ENCODE data around the gene GJA3. TPM values are rescaled to one million over a fixed set of nuclear protein-coding genes. Genes with fewer than 3 reads are reported as not detected.

GJA3 gene
- total and polyA plus RNA-seq, 2 donors (not counting 1 experiment from before 2014, with no cell fraction given) = 0.28 to 0.59 TPM

GRCh38 chr13:20190481-20191310 lies 29.8 kb upstream of the GJA3 start:
- Histone ChIP-seq H3K27ac (ENCODE audit: low read length in 2 of 2) (no peak overlapping the region), H3K4me1 (ENCODE audit: control insufficient read depth in 2 of 2, insufficient read depth in 2 of 2, low read length in 2 of 2) (peaks cover 27 to 34% of the 10 kb centered on the region in 2 donors), H3K4me2 (replicated peaks; ENCODE audit: low read depth, low read length, poor library complexity, severe bottlenecking) (no peak overlapping the region), H3K79me2 (ENCODE audit: control insufficient read depth, insufficient read depth, low read length) (no peaks in the 10 kb centered on the region), H3K9me3 (ENCODE audit: control extremely low read depth in 1 of 3, control insufficient read depth in 2 of 3, insufficient read depth in 1 of 3, low read length in 2 of 3) (peaks cover 0 to 3% (median 0%) of the 10 kb centered on the region in 3 donors), H3K4me3 (ENCODE audit: control extremely low read depth in 1 of 5, extremely low read depth in 1 of 5, insufficient read depth in 1 of 5, low read depth in 2 of 5, low read length in 4 of 5) (no peak overlapping the region), H3K27me3 (replicated peaks in 1 of 4; ENCODE audit: control extremely low read depth in 1 of 4, control insufficient read depth in 3 of 4, insufficient read depth in 4 of 4, low read length in 3 of 4) (peaks cover 2 to 40% (median 30%) of the 10 kb centered on the region in 4 experiments), H3K9ac (ENCODE audit: low read length) (no peak overlapping the region), H2AFZ (ENCODE audit: insufficient read depth, low read depth, low read length, poor library complexity, severe bottlenecking) (no peak overlapping the region), H3K36me3 (replicated peaks in 1 of 2; ENCODE audit: control extremely low read depth in 1 of 2, control insufficient read depth in 1 of 2, extremely low read depth in 1 of 2, insufficient read depth in 2 of 2, low read length in 1 of 2) (no peaks in the 10 kb centered on the region), H4K20me1 (ENCODE audit: control insufficient read depth, insufficient read depth, low read length, poor library complexity, severe bottlenecking) (no peaks in the 10 kb centered on the region)
- intact Hi-C loops (cut with micrococcal nuclease) = loop anchor here (10.0 kb wide), 1 partner anchor 1414 kb away; the partner anchor contains the start of gene MICU2
- Mint-ChIP-seq H3K4me3 (peak overlapping the region; percentile 14), H3K9me3 (ENCODE audit: insufficient read depth) (no peaks in the 10 kb centered on the region), H3K27me3 (peaks cover 51% of the 10 kb centered on the region), H3K4me1 (peaks cover 23% of the 10 kb centered on the region), H3K27ac (no peak overlapping the region)
- TF ChIP-seq CTCF (IDR thresholded peaks at IDR 0.05) (no peak), EZH2 (IDR thresholded peaks at IDR 0.05; ENCODE audit: borderline replicate concordance, insufficient read depth, low read depth, low read length, poor library complexity, severe bottlenecking) (no peak)
- no peak for ATAC-seq (ENCODE audit: low read depth)
- DNase-seq = no peak
- CTCF ChIA-PET = no interaction called here
- POLR2A ChIA-PET = no interaction called here
- 89% methylated on average over 14 of the region's 16 CpGs for WGBS (ENCODE audit: insufficient coverage)

GRCh38 chr13:20190076-20190475 lies 29.2 kb upstream of the GJA3 start:
- 88% methylated on average over 5 of the region's 5 CpGs for WGBS (ENCODE audit: insufficient coverage)
- no peak overlapping the region for H3K27ac Mint-ChIP-seq
- no peak overlapping the region for H3K4me2 ChIP-seq (replicated peaks; ENCODE audit: low read depth, low read length, poor library complexity, severe bottlenecking)
- peaks cover 0 to 3% (median 0%) of the 10 kb centered on the region in 3 donors for H3K9me3 ChIP-seq (ENCODE audit: control extremely low read depth in 1 of 3, control insufficient read depth in 2 of 3, insufficient read depth in 1 of 3, low read length in 2 of 3)
- H3K27me3 ChIP-seq (replicated peaks in 1 of 4; ENCODE audit: control extremely low read depth in 1 of 4, control insufficient read depth in 3 of 4, insufficient read depth in 4 of 4, low read length in 3 of 4) = peaks cover 2 to 35% (median 23%) of the 10 kb centered on the region in 4 experiments
- DNase-seq (no peak), ATAC-seq (ENCODE audit: low read depth) (no peak)
- H2AFZ ChIP-seq (ENCODE audit: insufficient read depth, low read depth, low read length, poor library complexity, severe bottlenecking) = no peak overlapping the region
- H3K4me3 ChIP-seq (ENCODE audit: control extremely low read depth in 1 of 5, extremely low read depth in 1 of 5, insufficient read depth in 1 of 5, low read depth in 2 of 5, low read length in 4 of 5) = no peak overlapping the region
- no peak overlapping the region for H3K4me3 Mint-ChIP-seq
- ChIA-PET CTCF (no interaction called here), POLR2A (no interaction called here)
- TF ChIP-seq EZH2 (IDR thresholded peaks at IDR 0.05; ENCODE audit: borderline replicate concordance, insufficient read depth, low read depth, low read length, poor library complexity, severe bottlenecking) = no peak
- TF ChIP-seq CTCF (IDR thresholded peaks at IDR 0.05) = no peak
- peaks cover 23% of the 10 kb centered on the region for H3K4me1 Mint-ChIP-seq
- H3K9ac ChIP-seq (ENCODE audit: low read length) = no peak overlapping the region
- no peaks in the 10 kb centered on the region for H3K36me3 ChIP-seq (replicated peaks in 1 of 2; ENCODE audit: control extremely low read depth in 1 of 2, control insufficient read depth in 1 of 2, extremely low read depth in 1 of 2, insufficient read depth in 2 of 2, low read length in 1 of 2)
- intact Hi-C loops (cut with micrococcal nuclease) = loop anchor here (10.0 kb wide), 1 partner anchor 1415 kb away; the partner anchor contains the start of gene MICU2
- H4K20me1 ChIP-seq (ENCODE audit: control insufficient read depth, insufficient read depth, low read length, poor library complexity, severe bottlenecking) = no peaks in the 10 kb centered on the region
- peaks cover 48% of the 10 kb centered on the region for H3K27me3 Mint-ChIP-seq
- no peaks in the 10 kb centered on the region for H3K9me3 Mint-ChIP-seq (ENCODE audit: insufficient read depth)
- H3K27ac ChIP-seq (ENCODE audit: low read length in 2 of 2) = no peak overlapping the region
- peaks cover 27 to 33% of the 10 kb centered on the region in 2 donors for H3K4me1 ChIP-seq (ENCODE audit: control insufficient read depth in 2 of 2, insufficient read depth in 2 of 2, low read length in 2 of 2)
- no peaks in the 10 kb centered on the region for H3K79me2 ChIP-seq (ENCODE audit: control insufficient read depth, insufficient read depth, low read length)
